Brain microvascular endothelial cell (primary cell): ENCODE results near the gene NOC4L.

ENCODE experiments used
- DNase-seq: peaks from one replicate; pipeline ENCODE4 v3.0.0-alpha.2; 2020
- H3K27ac ChIP-seq: fragments of 250-450 bp; sonication (Bioruptor Pico); 2 replicates; pipeline ENCODE4 v1.5.1; 2020; ENCODE audit warnings: mild to moderate bottlenecking, moderate library complexity
- H3K27me3 ChIP-seq: fragments of 250-450 bp; sonication (Bioruptor Pico); replicated peaks from 2 replicates; pipeline ENCODE4 v1.5.1; 2020; ENCODE audit warnings: mild to moderate bottlenecking
- H3K36me3 ChIP-seq: fragments of 250-450 bp; sonication (Bioruptor Pico); replicated peaks from 2 replicates; pipeline ENCODE4 v1.5.1; 2020; ENCODE audit warnings: mild to moderate bottlenecking
- H3K4me3 ChIP-seq: 2 replicates; pipeline ENCODE4 v1.5.1; 2011; ENCODE audit warnings: low read depth, mild to moderate bottlenecking, control low read depth, low read length, moderate library complexity
- in situ Hi-C: cut with HindIII; loops from 2 replicates; pipeline ENCODE4 v1.10.0; 2017; ENCODE audit warnings: low sequenced_read_pairs, low pct_ligation_motif_present
- TF ChIP-seq, protein P1 (sequence below): IDR thresholded peaks from 2 replicates; pipeline ENCODE4 v1.5.1; 2011; ENCODE audit warnings: low read depth, mild to moderate bottlenecking, moderate library complexity, low read length, control low read depth, inconsistent platforms; ENCODE audit errors: missing control alignments

The NOC4L gene

DNA sequence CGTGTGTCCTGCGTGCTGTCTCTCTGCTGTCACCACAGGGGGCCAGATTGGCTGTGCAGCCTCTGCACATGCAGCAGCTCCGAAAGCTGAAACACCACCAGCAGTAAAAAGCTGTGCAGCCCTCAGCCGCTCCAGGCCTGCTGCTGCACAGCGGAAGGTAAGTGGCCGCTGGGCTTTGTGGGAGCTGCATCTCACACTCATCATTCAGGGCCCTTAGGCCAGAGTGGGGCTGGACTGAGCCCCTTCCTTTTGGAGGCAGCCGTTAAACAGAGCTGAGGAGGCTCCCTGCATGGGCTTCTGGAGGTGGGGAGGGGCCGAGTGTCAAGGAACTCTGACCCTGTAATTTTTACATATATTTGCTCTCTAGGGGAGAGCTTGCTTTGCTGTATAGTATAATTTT is 17.2 kb upstream of the NOC4L start:
- Histone ChIP-seq H3K27ac (no peak overlapping the region), H3K36me3 (peaks cover 51% of the 10 kb centered on the region), H3K4me3 (no peak overlapping the region), H3K27me3 (no peaks in the 10 kb centered on the region)
- TF ChIP-seq, protein P1, sequence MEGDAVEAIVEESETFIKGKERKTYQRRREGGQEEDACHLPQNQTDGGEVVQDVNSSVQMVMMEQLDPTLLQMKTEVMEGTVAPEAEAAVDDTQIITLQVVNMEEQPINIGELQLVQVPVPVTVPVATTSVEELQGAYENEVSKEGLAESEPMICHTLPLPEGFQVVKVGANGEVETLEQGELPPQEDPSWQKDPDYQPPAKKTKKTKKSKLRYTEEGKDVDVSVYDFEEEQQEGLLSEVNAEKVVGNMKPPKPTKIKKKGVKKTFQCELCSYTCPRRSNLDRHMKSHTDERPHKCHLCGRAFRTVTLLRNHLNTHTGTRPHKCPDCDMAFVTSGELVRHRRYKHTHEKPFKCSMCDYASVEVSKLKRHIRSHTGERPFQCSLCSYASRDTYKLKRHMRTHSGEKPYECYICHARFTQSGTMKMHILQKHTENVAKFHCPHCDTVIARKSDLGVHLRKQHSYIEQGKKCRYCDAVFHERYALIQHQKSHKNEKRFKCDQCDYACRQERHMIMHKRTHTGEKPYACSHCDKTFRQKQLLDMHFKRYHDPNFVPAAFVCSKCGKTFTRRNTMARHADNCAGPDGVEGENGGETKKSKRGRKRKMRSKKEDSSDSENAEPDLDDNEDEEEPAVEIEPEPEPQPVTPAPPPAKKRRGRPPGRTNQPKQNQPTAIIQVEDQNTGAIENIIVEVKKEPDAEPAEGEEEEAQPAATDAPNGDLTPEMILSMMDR, result no peak
- no peak for DNase-seq
- in situ Hi-C loops, result no loop called here

DNA sequence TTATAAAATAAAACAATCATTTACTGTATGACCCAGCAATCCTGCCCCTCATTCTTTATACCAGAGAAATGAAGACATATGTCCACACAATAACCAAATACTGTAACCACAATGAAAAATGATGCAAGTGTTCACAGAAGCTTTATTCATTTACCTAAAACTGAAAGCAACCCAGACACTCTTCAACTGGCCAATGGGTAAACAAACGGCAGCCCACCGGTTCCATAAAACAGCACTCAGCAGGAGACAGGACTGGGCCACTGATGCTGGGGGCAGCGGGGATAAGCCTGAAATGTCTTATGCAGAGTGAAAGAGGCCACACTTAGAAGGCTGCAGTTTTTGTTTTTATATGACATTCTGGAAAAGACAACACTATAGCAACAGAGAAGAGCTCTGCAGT is 15.2 kb upstream of the NOC4L start:
- TF ChIP-seq, protein P1, result no peak
- Histone ChIP-seq H3K4me3 (no peak overlapping the region), H3K27me3 (no peaks in the 10 kb centered on the region), H3K36me3 (peaks cover 40% of the 10 kb centered on the region), H3K27ac (no peak overlapping the region)
- DNase-seq, result no peak
- in situ Hi-C loops, result no loop called here

DNA sequence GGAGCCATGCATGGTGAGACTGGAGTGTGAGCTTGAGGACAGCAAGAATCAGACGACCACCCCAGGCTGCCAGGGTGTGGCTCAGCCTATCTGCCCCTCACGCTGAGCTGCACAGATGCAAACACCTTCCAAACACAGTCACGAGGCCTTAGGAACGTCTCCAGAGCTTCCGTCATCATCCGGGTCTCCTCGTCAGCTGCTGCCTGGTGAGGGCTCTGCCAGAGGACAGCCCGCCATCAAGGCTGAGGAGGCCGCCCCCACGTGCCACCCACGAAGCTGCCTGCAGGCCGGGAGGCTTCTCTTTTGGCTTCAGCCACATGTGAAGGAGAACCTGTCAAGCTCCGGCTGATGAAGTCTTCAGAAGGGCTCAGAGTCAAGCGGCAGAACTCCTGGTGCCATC is 13.6 kb upstream of the NOC4L start:
- Histone ChIP-seq H3K4me3 (no peak overlapping the region), H3K36me3 (peaks cover 25% of the 10 kb centered on the region), H3K27me3 (no peaks in the 10 kb centered on the region), H3K27ac (no peak overlapping the region)
- no peak for DNase-seq
- TF ChIP-seq, protein P1, result no peak
- in situ Hi-C loops, result no loop called here

DNA sequence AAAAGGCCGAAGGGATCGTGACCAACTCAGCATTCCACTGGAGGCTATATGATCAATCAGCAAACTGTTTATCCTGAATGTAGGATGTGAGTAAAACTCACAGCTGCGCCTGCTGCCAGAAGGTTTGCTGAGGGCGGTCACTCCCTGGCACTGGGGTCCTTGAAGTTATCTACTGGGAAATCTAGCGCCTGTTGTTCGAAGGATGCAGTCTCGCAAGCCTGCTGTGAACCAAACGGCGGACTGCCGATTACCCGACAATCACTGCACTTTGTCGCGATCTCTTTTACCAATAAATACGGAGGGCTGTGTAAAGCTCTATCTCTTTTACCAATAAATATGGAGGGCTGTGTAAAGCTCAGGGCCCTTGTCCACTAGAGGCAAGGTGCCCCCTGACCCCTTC is 13.0 kb upstream of the NOC4L start:
- Histone ChIP-seq H3K36me3 (peaks cover 21% of the 10 kb centered on the region), H3K27me3 (no peaks in the 10 kb centered on the region), H3K27ac (no peak overlapping the region), H3K4me3 (no peak overlapping the region)
- DNase-seq, result no peak
- in situ Hi-C loops, result no loop called here
- TF ChIP-seq, protein P1, result no peak

DNA sequence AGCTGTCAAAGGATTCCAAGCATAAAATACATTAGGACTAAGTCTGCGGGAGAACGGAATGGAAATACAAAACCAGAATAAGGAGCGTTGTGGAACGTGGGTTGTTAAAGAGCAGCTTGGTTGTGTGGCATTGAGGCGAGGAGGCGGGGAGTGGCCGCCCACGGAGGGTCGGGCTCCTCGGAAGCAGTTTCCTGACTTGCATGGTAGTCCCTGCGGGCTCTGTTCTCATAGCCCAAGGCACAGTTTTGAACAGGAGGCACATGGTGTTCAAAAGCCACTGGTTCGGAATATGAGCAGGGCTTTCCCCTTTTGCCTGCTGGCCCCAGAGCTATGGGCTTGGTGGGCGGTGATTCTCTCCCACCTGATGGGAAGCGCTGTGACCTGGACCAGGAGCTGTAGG is 12.3 kb upstream of the NOC4L start:
- no peak for DNase-seq
- TF ChIP-seq, protein P1, result no peak

DNA sequence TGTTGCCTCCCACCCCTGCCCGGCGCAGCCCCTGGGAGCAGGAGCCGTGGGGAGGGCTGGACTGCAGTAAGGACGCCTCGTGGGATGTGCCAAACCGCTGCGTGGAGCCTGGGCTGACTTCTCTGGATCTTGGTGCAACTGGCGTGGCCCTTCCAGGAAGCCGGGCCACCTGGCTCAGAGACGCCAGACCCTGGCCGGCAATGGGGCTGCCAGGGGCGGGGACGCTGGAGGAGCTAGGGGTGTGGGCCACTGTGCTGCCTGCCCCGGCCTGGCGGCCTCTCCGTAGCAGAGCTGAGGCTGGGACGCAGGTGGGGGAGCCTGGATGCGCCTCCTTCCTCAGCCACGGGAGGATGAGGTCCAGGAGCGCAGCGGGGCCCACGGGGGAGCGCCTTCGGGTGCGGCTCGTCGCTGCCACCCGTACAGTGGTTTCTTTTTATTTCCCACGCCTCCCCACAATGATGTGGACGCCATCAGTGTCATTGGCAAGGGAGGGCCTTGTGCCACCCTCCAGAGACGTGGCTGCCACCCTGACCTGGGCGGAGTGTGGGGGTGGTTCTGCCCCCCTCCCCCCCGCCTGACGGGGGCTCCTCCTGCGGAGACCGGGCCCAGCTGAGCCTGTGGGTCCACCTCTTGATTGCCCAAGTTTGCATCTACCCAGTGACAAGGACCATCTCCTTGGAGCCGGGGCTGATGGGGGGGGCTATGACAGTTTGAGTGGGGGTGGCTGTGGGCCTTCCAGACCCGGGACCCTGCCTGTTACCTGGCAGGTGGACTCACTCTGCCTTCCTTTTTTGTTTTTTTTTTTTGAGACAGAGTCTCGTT is 11.4 kb upstream of the NOC4L start:
- in situ Hi-C loops, result no loop called here
- H3K27me3 ChIP-seq, result no peaks in the 10 kb centered on the region
- TF ChIP-seq, protein P1, result no peak
- H3K4me3 ChIP-seq, result no peak overlapping the region
- no peak for DNase-seq
- peaks cover 6% of the 10 kb centered on the region for H3K36me3 ChIP-seq
- H3K27ac ChIP-seq, result no peak overlapping the region

More for the DNA sequence above, 12.3 kb upstream of the NOC4L start:
- Histone ChIP-seq H3K27me3 (no peaks in the 10 kb centered on the region), H3K36me3 (peaks cover 13% of the 10 kb centered on the region), H3K4me3 (no peak overlapping the region), H3K27ac (no peak overlapping the region)
- in situ Hi-C loops, result no loop called here
